ENCODE results near the gene MACIR. TPM values are rescaled to one million over a fixed set of nuclear protein-coding genes. Genes with fewer than 3 reads are reported as not detected.

Gene MACIR
- total and polyA plus RNA-seq, 9 of the 15 experiments (the other 6 are each of a cell fraction or from before 2014, with no cell fraction given): 1.4 to 11.6 (median 9.4) TPM

DNA sequence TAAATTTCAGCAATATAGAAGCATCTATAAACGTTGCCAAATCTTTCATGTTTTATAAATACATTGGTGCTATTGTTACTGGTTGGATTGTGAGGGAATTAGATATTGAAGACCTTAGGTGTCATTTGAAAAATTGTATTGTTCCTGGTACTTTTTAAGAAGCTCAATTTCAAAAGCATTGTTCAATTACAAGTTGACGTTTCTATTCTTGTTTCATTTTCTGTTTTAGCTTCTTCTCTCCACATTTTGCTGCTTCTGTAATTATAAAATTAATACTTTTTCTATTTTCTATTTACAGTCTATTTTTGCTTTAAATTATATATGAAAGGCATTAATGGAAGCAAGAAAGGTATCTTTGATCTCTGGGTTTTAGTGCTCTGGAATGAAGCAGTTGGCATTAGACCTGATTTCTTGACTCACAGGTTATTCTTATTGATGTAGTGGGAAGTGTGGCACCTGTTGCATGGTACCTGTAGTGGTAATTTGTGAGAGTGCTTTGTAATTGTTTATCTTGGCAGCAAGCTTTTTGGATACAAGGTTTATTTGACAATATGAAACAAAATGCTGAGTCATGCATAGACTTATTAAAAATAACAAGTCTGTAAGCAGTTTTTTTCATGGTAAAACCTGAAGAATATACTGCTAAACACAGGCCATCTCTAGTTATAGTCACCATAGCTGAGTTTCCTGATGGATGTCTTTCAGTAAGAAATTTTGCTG is 13.2 kb downstream of the MACIR start (continued):
- TF ChIP-seq, protein P1, sequence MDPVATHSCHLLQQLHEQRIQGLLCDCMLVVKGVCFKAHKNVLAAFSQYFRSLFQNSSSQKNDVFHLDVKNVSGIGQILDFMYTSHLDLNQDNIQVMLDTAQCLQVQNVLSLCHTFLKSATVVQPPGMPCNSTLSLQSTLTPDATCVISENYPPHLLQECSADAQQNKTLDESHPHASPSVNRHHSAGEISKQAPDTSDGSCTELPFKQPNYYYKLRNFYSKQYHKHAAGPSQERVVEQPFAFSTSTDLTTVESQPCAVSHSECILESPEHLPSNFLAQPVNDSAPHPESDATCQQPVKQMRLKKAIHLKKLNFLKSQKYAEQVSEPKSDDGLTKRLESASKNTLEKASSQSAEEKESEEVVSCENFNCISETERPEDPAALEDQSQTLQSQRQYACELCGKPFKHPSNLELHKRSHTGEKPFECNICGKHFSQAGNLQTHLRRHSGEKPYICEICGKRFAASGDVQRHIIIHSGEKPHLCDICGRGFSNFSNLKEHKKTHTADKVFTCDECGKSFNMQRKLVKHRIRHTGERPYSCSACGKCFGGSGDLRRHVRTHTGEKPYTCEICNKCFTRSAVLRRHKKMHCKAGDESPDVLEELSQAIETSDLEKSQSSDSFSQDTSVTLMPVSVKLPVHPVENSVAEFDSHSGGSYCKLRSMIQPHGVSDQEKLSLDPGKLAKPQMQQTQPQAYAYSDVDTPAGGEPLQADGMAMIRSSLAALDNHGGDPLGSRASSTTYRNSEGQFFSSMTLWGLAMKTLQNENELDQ (CRISPR knock-in tag; IDR thresholded peaks at IDR 0.05; ENCODE audit: borderline replicate concordance): no peak
- TF ChIP-seq TCF7 (IDR thresholded peaks at IDR 0.05; ENCODE audit: borderline replicate concordance) (no peak), MAFG (tag; conservative IDR thresholded peaks at IDR 0.05) (peak; percentile 97), ZNF143 (CRISPR knock-in tag; IDR thresholded peaks at IDR 0.05) (no peak), ZBED1 (IDR thresholded peaks at IDR 0.05) (no peak), MEIS2 (IDR thresholded peaks at IDR 0.05; ENCODE audit: partially characterized antibody) (no peak), RBM14 (IDR thresholded peaks at IDR 0.05; ENCODE audit: borderline replicate concordance, insufficient read depth, low read depth, low read length) (no peak), NFE2L1 (tag; IDR thresholded peaks at IDR 0.05; ENCODE audit: borderline replicate concordance, low read depth) (peak; percentile 90), C11orf30 (IDR thresholded peaks at IDR 0.05; ENCODE audit: low read depth) (peak; percentile 91), TEAD1 (CRISPR knock-in tag; IDR thresholded peaks at IDR 0.05) (no peak), BACH1 (tag; IDR thresholded peaks at IDR 0.05) (peak; percentile 91), ZEB2 (IDR thresholded peaks at IDR 0.05) (no peak), NFE2 (IDR thresholded peaks at IDR 0.05; ENCODE audit: low read depth) (peak; percentile 89), MAFK (IDR thresholded peaks at IDR 0.05; ENCODE audit: low read length) (peak; percentile 90), SMARCE1 (IDR thresholded peaks at IDR 0.05) (0 out of 2 replicates have a peak, but pooled peaks have one; percentile 33), ZSCAN32 (CRISPR knock-in tag; IDR thresholded peaks at IDR 0.05) (no peak), CHD4 (IDR thresholded peaks at IDR 0.05; ENCODE audit: insufficient read depth, insufficient replicate concordance, low read depth, low read length, poor library complexity, severe bottlenecking) (no peak)
- TF ChIP-seq, protein P2, sequence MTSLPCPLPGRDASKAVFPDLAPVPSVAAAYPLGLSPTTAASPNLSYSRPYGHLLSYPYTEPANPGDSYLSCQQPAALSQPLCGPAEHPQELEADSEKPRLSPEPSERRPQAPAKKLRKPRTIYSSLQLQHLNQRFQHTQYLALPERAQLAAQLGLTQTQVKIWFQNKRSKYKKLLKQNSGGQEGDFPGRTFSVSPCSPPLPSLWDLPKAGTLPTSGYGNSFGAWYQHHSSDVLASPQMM (CRISPR knock-in tag; IDR thresholded peaks at IDR 0.05): no peak
